Measurements from ENCODE around the gene RPUSD2.

DNA sequence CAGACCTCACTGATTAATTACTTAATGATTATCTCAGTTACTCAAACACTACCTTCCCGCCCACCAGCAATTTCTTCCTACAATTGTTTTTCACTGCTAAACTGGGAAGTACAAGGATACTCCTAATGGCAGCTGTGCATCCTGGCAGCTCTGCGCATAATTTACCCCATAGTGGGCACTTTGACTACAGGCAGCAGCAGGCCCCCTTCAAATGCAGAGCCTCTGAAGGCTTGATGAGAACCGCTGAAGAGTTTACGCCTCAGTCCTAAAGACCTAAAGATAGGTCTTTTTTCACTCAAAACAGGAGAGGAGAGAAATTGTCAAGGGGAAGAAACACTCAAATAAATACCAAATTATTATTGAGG lies 15.0 kb upstream of the RPUSD2 start:
- TF ChIP-seq, protein P1, sequence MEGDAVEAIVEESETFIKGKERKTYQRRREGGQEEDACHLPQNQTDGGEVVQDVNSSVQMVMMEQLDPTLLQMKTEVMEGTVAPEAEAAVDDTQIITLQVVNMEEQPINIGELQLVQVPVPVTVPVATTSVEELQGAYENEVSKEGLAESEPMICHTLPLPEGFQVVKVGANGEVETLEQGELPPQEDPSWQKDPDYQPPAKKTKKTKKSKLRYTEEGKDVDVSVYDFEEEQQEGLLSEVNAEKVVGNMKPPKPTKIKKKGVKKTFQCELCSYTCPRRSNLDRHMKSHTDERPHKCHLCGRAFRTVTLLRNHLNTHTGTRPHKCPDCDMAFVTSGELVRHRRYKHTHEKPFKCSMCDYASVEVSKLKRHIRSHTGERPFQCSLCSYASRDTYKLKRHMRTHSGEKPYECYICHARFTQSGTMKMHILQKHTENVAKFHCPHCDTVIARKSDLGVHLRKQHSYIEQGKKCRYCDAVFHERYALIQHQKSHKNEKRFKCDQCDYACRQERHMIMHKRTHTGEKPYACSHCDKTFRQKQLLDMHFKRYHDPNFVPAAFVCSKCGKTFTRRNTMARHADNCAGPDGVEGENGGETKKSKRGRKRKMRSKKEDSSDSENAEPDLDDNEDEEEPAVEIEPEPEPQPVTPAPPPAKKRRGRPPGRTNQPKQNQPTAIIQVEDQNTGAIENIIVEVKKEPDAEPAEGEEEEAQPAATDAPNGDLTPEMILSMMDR (IDR thresholded peaks at IDR 0.05 in 8 of 11, conservative IDR thresholded peaks at IDR 0.05 in 3 of 11), result no peak
- TF ChIP-seq POLR2A (IDR thresholded peaks at IDR 0.05), result no peak
